ENCODE measurements around the gene ELP5. TPM values are rescaled to one million over a fixed set of nuclear protein-coding genes. Genes with fewer than 3 reads are reported as not detected.
A peak's percentile ranks its signal among the peaks of the same experiment; 100 is the strongest.

ELP5 gene
- total and polyA plus RNA-seq, 8 donors = 26.5 to 49.7 (median 42.9) TPM

GRCh38 chr17:7253082-7253481, 1.1 kb downstream of the ELP5 start:
- intact Hi-C loops (cut with DNase I) = no loop called here

GRCh38 chr17:7254511-7254910, 2.5 kb downstream of the ELP5 start:
- H3K9me3 ChIP-seq = no peaks in the 10 kb centered on the region
- no peaks in the 10 kb centered on the region for H3K27me3 ChIP-seq
- H3K4me1 ChIP-seq = peaks cover 18 to 33% of the 10 kb centered on the region in 2 donors
- intact Hi-C loops (cut with DNase I) = no loop called here
- no peak for DNase-seq
- peaks cover 0 to 56% of the 10 kb centered on the region in 2 donors for H3K36me3 ChIP-seq
- ATAC-seq = no peak
- no peak overlapping the region for H3K4me3 ChIP-seq
- no peak overlapping the region for H3K27ac ChIP-seq
- TF ChIP-seq CTCF (IDR thresholded peaks at IDR 0.05) = no peak

More at GRCh38 chr17:7253082-7253481, 1.1 kb downstream of the ELP5 start:
- Histone ChIP-seq H3K27me3 (no peaks in the 10 kb centered on the region), H3K4me1 (peaks cover 18 to 39% of the 10 kb centered on the region in 2 donors), H3K36me3 (peaks cover 0 to 42% of the 10 kb centered on the region in 2 donors), H3K4me3 (peak overlapping the region; percentile 83 to 95), H3K27ac (peak overlapping the region; percentile 99 to 100), H3K9me3 (no peaks in the 10 kb centered on the region)
- no peak for DNase-seq
- no peak for TF ChIP-seq CTCF (IDR thresholded peaks at IDR 0.05)
- ATAC-seq = no peak

GRCh38 chr17:7256766-7257456, 4.9 kb downstream of the ELP5 start:
- H3K27me3 ChIP-seq = peaks cover 2 to 17% of the 10 kb centered on the region in 2 donors
- ATAC-seq (no peak), DNase-seq (peak in 1 of 4 donors; percentile 62)
- peaks cover 0 to 65% of the 10 kb centered on the region in 2 donors for H3K36me3 ChIP-seq
- TF ChIP-seq CTCF (IDR thresholded peaks at IDR 0.05) = no peak
- H3K27ac ChIP-seq = no peak overlapping the region
- H3K4me3 ChIP-seq = no peak overlapping the region
- no peaks in the 10 kb centered on the region for H3K9me3 ChIP-seq
- H3K4me1 ChIP-seq = peaks cover 9 to 38% of the 10 kb centered on the region in 2 donors
- intact Hi-C loops (cut with DNase I) = no loop called here

GRCh38 chr17:7258731-7259554, 6.9 kb downstream of the ELP5 start:
- H3K4me3 ChIP-seq = peak overlapping the region in 1 of 2 donors; percentile 59
- peaks cover 3 to 46% of the 10 kb centered on the region in 2 donors for H3K4me1 ChIP-seq
- no peaks in the 10 kb centered on the region for H3K9me3 ChIP-seq
- peak; percentile 46 for ATAC-seq
- H3K36me3 ChIP-seq = peaks cover 0 to 65% of the 10 kb centered on the region in 2 donors
- no peak overlapping the region for H3K27ac ChIP-seq
- H3K27me3 ChIP-seq = peaks cover 10 to 37% of the 10 kb centered on the region in 2 donors
- peak in 1 of 4 donors; percentile 85 for DNase-seq
- intact Hi-C loops (cut with DNase I) = no loop called here
- TF ChIP-seq CTCF (IDR thresholded peaks at IDR 0.05) = no peak

GRCh38 chr17:7259555-7259889, 7.5 kb downstream of the ELP5 start:
- intact Hi-C loops (cut with DNase I) = no loop called here
- DNase-seq = no peak
- Histone ChIP-seq H3K9me3 (no peaks in the 10 kb centered on the region), H3K36me3 (peaks cover 0 to 59% of the 10 kb centered on the region in 2 donors), H3K4me1 (peaks cover 3 to 46% of the 10 kb centered on the region in 2 donors), H3K4me3 (peak overlapping the region in 1 of 2 donors; percentile 59), H3K27me3 (peaks cover 10 to 43% of the 10 kb centered on the region in 2 donors), H3K27ac (peak overlapping the region in 1 of 2 donors; percentile 19)
- no peak for ATAC-seq
- TF ChIP-seq CTCF (IDR thresholded peaks at IDR 0.05) = no peak

Data from left lung (tissue), 10 donors.